ENCODE results near the gene DPP10.

DNA sequence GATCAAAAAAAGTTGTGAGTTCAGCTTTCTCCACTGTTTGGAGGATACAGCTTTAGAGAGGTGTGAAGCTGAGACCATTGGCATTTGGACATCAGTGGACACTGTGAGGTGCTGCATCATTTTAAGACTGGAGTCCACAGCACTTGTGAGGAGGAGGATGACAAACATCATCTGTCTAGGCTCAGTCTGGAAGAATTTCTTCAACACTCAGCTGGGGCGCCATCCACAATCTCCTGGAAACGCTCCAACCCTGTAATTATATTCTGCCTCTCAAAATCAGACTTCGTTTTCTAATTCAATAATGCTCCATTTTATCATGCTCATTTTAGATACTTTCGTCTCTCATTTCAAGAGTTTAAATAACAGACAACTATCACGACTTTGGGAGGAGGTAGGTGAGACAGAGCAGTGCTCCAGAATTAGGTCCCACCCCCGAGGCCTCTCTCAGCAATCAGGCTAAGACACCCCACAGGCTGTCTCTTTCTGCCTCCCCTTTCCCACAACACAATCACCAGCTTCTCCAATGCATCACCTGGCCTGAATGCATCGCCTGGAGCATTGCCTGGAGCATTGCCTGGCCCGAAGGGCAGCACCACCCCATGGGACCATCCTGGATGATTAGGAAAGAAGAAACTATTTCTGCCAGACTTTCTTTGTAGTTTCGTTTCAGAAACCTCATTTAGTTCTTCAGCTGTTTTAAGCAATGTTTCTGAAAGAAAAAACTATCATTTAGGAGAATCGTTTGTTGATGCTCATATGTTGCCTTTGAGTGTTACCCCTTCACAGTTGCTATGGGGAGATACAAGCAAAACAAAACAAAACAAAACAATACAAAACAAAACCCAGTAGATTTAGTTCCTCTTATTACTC is 37.0 kb upstream of the DPP10 start:
- TF ChIP-seq POLR2AphosphoS5 (IDR thresholded peaks at IDR 0.05) = no peak
- TF ChIP-seq POLR2A (IDR thresholded peaks at IDR 0.05) = no peak
- TF ChIP-seq, protein P1, sequence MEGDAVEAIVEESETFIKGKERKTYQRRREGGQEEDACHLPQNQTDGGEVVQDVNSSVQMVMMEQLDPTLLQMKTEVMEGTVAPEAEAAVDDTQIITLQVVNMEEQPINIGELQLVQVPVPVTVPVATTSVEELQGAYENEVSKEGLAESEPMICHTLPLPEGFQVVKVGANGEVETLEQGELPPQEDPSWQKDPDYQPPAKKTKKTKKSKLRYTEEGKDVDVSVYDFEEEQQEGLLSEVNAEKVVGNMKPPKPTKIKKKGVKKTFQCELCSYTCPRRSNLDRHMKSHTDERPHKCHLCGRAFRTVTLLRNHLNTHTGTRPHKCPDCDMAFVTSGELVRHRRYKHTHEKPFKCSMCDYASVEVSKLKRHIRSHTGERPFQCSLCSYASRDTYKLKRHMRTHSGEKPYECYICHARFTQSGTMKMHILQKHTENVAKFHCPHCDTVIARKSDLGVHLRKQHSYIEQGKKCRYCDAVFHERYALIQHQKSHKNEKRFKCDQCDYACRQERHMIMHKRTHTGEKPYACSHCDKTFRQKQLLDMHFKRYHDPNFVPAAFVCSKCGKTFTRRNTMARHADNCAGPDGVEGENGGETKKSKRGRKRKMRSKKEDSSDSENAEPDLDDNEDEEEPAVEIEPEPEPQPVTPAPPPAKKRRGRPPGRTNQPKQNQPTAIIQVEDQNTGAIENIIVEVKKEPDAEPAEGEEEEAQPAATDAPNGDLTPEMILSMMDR (IDR thresholded peaks at IDR 0.05) = no peak
